Cerebellar nuclear complex (tissue), 1 donor: Measurements from ENCODE around the gene MUC22.

ENCODE experiments used
- DNase-seq, 2 experiments: peaks; one replicate each; lab custom pipeline; 2025; lab: John Stamatoyannopoulos, UW

The MUC22 gene

DNA sequence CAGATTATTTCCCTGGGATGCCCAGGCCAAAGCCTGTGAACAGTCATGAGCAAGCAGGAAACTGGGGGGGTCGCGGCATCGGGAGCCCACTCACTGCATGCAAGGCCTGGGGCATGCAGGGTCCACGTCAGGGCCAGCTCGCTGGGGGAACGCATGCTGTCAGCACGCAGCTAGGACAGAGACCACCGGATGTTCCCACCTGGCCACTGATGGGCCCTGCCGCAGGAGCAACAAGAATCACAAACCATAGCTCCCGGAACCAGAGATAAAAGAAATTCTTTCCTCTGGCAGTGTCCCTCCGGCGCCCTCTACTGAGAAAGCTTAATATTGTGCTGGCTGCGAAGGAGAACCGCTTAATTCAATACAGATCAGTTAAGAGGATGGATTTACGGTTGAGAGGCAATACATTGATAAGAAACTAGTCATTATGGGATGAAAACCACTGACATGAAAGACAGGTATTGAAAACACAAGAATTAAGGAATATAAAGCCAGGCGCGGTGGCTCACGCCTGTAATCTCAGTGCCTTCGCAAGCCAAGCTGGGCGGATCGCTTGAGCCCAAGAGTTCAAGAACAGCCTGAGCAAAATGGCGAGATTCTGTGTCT is 69.5 kb downstream of the MUC22 start:
- peak; percentile 9 to 16 for DNase-seq

DNA sequence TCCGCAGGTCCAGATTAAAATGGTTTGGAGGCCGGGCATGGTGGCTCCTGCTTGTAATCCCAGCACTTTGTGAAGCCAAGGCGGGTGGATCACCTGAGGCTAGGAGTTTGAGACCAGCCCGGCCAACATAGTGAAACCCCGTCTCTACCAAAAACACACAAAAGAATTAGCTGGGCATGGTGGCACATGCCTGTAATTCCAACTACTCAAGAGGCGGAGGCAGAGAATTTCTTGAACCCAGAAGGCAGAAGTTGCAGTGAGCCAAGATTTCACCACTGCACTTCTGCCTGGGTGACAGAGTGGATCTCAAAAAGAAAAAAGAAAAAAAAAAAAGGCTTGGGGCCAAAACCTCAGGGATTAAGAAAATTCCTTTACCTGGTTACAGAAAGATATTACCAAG is 71.6 kb downstream of the MUC22 start:
- DNase-seq, result no peak

DNA sequence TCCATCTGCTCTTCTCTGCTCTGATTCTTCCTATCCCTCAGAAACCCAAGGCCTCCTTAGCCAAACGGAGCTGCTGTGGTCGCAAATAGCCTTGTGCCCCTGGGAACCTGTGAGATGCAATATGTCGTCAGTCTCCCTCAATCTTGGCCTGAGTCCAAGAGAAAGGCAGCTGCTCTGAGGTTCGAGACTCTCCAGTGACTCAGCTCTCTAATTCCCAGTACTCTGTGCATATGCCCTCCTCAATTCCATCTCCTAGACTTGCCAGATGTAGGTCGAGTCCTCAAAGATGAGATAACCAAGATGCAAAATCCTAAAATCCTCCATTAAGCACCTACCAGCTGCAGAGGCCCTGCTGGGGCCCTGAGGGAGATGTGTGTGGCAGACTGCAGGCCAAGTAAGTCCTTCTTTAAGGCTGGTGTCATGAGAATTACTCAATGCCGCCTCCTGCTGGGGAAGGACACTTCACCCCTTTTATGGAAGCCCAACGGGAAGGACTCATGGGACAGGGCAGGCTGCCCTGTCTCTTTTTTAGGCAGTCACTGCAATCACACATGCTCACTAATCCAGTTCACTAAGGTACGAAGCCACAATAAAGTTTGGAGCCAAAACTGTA is 73.6 kb downstream of the MUC22 start:
- DNase-seq, result no peak
